ENCODE results near the gene DDX60. TPM values are rescaled to one million over a fixed set of nuclear protein-coding genes. Genes with fewer than 3 reads are reported as not detected.

Gene DDX60
- total RNA-seq, 2 donors from 2014 or later, result 22.6 to 67.2 TPM

- Histone ChIP-seq H3K9ac (ENCODE audit: low read depth in 2 of 2, low read length in 2 of 2) (no peak overlapping the region), H3K36me3 (no peaks in the 10 kb centered on the region), H3K9me3 (no peaks in the 10 kb centered on the region), H3K27me3 (no peaks in the 10 kb centered on the region), H3K4me3 (no peak overlapping the region), H3K4me1 (no peaks in the 10 kb centered on the region), H3K27ac (no peak overlapping the region)
- intact Hi-C loops (cut with DNase I), result no loop called here
- no peak for DNase-seq
- TF ChIP-seq, protein P1, sequence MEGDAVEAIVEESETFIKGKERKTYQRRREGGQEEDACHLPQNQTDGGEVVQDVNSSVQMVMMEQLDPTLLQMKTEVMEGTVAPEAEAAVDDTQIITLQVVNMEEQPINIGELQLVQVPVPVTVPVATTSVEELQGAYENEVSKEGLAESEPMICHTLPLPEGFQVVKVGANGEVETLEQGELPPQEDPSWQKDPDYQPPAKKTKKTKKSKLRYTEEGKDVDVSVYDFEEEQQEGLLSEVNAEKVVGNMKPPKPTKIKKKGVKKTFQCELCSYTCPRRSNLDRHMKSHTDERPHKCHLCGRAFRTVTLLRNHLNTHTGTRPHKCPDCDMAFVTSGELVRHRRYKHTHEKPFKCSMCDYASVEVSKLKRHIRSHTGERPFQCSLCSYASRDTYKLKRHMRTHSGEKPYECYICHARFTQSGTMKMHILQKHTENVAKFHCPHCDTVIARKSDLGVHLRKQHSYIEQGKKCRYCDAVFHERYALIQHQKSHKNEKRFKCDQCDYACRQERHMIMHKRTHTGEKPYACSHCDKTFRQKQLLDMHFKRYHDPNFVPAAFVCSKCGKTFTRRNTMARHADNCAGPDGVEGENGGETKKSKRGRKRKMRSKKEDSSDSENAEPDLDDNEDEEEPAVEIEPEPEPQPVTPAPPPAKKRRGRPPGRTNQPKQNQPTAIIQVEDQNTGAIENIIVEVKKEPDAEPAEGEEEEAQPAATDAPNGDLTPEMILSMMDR (IDR thresholded peaks at IDR 0.05), result peak; percentile 56
Measured at GRCh38 chr4:168183717-168184571, 134.6 kb downstream of the DDX60 start.

DNA sequence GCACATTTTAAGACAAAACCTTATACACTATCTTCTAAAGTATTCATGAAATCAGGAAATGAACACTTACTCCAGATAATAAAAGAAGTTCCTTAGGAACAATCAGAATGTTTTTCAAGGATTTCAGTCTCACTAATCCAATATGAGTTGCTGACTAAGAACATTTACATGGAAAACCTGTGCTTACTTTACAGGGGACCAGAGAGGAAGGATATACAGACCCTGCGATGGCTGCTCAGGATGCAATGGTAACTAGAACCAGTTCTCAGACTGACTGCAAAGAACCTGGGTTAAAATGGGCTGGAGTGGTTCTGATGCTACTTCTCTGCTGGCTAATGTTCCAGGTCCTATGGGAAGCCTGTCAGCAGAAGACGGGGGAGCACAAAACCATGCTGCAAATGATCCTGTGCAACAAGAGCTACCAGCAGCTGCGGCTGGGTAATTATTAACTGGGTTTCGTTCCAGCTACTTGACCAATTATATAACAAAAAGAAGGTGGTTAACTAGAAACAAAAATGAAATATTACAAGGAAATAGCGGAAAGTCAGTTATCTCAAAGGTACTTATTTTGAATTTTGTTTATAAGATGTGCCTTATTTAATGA, 140.9 kb downstream of the DDX60 start:
- Histone ChIP-seq H3K27me3 (no peaks in the 10 kb centered on the region), H3K4me3 (no peak overlapping the region), H3K9ac (ENCODE audit: low read depth in 2 of 2, low read length in 2 of 2) (no peak overlapping the region), H3K4me1 (no peaks in the 10 kb centered on the region), H3K27ac (no peak overlapping the region), H3K36me3 (no peaks in the 10 kb centered on the region), H3K9me3 (no peaks in the 10 kb centered on the region)
- DNase-seq, result no peak
- intact Hi-C loops (cut with DNase I), result no loop called here
- TF ChIP-seq, protein P1 (IDR thresholded peaks at IDR 0.05), result no peak

DNA sequence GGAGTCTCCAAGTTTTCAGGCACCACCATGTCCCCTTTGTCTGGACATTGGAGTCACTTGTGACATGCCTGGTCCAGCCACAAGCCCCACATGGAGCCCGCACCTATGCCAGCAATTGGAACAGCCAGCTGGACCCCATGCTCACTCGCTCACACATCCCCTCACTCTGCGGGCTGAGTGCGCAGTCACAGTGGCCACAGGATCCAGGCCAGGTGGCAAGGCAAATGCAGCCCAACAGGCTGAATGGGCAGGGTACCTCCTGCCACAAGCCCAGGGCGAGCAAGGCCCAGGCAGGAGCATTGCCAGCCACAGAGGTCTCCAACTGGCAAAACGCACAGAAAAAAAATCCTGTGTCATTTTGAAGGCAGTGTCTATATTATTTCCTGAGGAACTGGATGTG, 144.2 kb downstream of the DDX60 start:
- TF ChIP-seq, protein P1 (IDR thresholded peaks at IDR 0.05), result no peak
- Histone ChIP-seq H3K4me3 (no peak overlapping the region), H3K27me3 (no peaks in the 10 kb centered on the region), H3K9ac (ENCODE audit: low read depth in 2 of 2, low read length in 2 of 2) (no peak overlapping the region), H3K36me3 (no peaks in the 10 kb centered on the region), H3K27ac (no peak overlapping the region), H3K4me1 (no peaks in the 10 kb centered on the region), H3K9me3 (no peaks in the 10 kb centered on the region)
- intact Hi-C loops (cut with DNase I), result no loop called here
- DNase-seq, result no peak

DNA sequence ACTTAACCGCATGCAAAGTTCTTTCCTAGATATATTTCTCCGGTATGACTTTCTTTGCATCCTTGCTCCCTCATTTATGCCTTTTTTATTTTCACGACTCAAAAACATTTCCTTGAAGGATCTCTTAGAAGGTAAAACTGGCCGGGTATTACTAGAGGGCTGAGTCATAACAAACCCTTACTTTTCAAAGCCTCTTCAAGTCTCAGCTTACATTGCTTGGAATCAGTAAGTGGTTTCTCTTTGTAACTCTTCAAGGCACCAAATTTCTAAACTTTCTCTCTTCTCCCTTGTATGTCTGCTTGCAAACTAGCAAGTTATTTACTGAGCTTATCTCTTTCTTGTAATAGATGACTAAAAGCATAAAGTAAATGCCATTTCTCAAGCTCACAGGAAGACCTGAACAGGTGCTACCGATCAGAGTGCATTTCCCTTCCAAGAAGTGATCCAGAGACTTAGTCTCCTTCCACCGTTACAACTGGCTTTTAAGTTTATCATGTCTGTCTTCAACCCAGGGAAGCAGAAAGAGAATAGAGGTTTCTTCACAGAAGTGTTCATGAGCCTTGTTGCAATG, 150.8 kb downstream of the DDX60 start:
- no peak for DNase-seq
- H3K4me1 ChIP-seq, result no peaks in the 10 kb centered on the region
- H3K27me3 ChIP-seq, result no peaks in the 10 kb centered on the region
- H3K9me3 ChIP-seq, result no peaks in the 10 kb centered on the region
- intact Hi-C loops (cut with DNase I), result no loop called here
- H3K9ac ChIP-seq (ENCODE audit: low read depth in 2 of 2, low read length in 2 of 2), result no peak overlapping the region
- H3K4me3 ChIP-seq, result no peak overlapping the region
- no peaks in the 10 kb centered on the region for H3K36me3 ChIP-seq
- TF ChIP-seq, protein P1 (IDR thresholded peaks at IDR 0.05), result no peak
- H3K27ac ChIP-seq, result no peak overlapping the region

Other genes with a start within 250 kb of the DDX60 start
- under 1 TPM in 1 of 2 donors, not detected in 1; 0.30 TPM for gene ANXA10, start 226.2 kb downstream of the DDX60 start, total RNA-seq
- gene DDX60L, start 161.7 kb upstream of the DDX60 start, total RNA-seq, result 10 to 100 TPM; 14.5 to 26.8 TPM
- gene PALLD, start 178.3 kb upstream of the DDX60 start, total RNA-seq, result 100 to 1,000 TPM in 1 of 2 donors, 10 to 100 TPM in 1; 72.1 to 195 TPM

Data from colonic mucosa (tissue), 4 donors.